ENCODE measurements around the gene RAB3D. TPM values are rescaled to one million over a fixed set of nuclear protein-coding genes. Genes with fewer than 3 reads are reported as not detected.
"Not testable (repeated sequence)": the region's sequence is repeated elsewhere in the genome, so short reads cannot be mapped to it uniquely, and the experiment has no call there.

The RAB3D gene
- total RNA-seq, 1 donor from 2014 or later = 76.0 TPM

- H3K27me3 Mint-ChIP-seq (ENCODE audit: unreplicated experiment) = peaks cover 14% of the 10 kb centered on the region
- H3K4me3 Mint-ChIP-seq (ENCODE audit: unreplicated experiment) = peak within 1 kb of the TSS; percentile 96
- DNase-seq (ENCODE audit: low spot score) = peak; percentile 96
- peaks cover 13% of the 10 kb centered on the region for H3K36me3 Mint-ChIP-seq (ENCODE audit: low read depth, unreplicated experiment)
- H3K9me3 Mint-ChIP-seq (ENCODE audit: unreplicated experiment) = no peaks in the 10 kb centered on the region
- TF ChIP-seq CTCF (IDR thresholded peaks at IDR 0.05; ENCODE audit: unreplicated experiment) = no peak
- peak within 1 kb of the TSS; percentile 80 for H3K27ac Mint-ChIP-seq (ENCODE audit: unreplicated experiment)
- peaks cover 23% of the 10 kb centered on the region for H3K4me1 Mint-ChIP-seq (ENCODE audit: unreplicated experiment)
Observed at GRCh38 chr19:11346104-11346940, 6.9 kb upstream of the RAB3D start, which contains the start of the genes CCDC159 and TMEM205. CCDC159 (plus strand) TSS chr19:11346519; CDS start chr19:11346607, 88 bp downstream. TMEM205 (minus strand) TSS chr19:11346268; CDS start chr19:11345619, 649 bp downstream.

GRCh38 chr19:11345122-11345803 lies 5.8 kb upstream of the RAB3D start:
- Mint-ChIP-seq H3K27ac (ENCODE audit: unreplicated experiment) (no peak overlapping the region), H3K4me3 (ENCODE audit: unreplicated experiment) (peak overlapping the region; percentile 96), H3K9me3 (ENCODE audit: unreplicated experiment) (no peaks in the 10 kb centered on the region), H3K4me1 (ENCODE audit: unreplicated experiment) (peaks cover 23% of the 10 kb centered on the region), H3K27me3 (ENCODE audit: unreplicated experiment) (peaks cover 10% of the 10 kb centered on the region), H3K36me3 (ENCODE audit: low read depth, unreplicated experiment) (peaks cover 13% of the 10 kb centered on the region)
- no peak for TF ChIP-seq CTCF (IDR thresholded peaks at IDR 0.05; ENCODE audit: unreplicated experiment)
- DNase-seq (ENCODE audit: low spot score) = no peak

DNA sequence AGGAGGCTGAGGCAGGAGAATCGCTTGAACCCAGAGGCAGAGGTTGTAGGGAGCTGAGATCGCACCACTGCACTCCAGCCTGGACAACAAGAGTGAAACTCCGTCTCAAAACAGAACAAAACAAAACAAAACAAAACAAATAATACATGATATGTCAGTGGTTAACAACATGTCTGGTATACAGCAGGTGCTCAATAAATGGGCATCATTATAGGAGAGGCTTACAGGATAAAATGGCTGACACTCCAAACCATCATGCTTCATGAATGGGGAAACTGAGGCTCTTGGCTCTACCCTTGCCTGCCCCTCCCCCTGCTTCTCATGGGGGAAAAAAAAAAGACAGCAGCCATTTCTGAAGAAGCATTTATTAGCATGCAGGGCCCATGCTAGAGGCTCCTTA lies 3.0 kb upstream of the RAB3D start:
- H3K9me3 Mint-ChIP-seq (ENCODE audit: unreplicated experiment) = no peaks in the 10 kb centered on the region
- H3K27me3 Mint-ChIP-seq (ENCODE audit: unreplicated experiment) = peaks cover 7% of the 10 kb centered on the region
- no peak overlapping the region for H3K4me3 Mint-ChIP-seq (ENCODE audit: unreplicated experiment)
- H3K36me3 Mint-ChIP-seq (ENCODE audit: low read depth, unreplicated experiment) = peaks cover 7% of the 10 kb centered on the region
- H3K27ac Mint-ChIP-seq (ENCODE audit: unreplicated experiment) = no peak overlapping the region
- no peak for TF ChIP-seq CTCF (IDR thresholded peaks at IDR 0.05; ENCODE audit: unreplicated experiment)
- H3K4me1 Mint-ChIP-seq (ENCODE audit: unreplicated experiment) = peaks cover 16% of the 10 kb centered on the region
- DNase-seq (ENCODE audit: low spot score) = no peak

DNA sequence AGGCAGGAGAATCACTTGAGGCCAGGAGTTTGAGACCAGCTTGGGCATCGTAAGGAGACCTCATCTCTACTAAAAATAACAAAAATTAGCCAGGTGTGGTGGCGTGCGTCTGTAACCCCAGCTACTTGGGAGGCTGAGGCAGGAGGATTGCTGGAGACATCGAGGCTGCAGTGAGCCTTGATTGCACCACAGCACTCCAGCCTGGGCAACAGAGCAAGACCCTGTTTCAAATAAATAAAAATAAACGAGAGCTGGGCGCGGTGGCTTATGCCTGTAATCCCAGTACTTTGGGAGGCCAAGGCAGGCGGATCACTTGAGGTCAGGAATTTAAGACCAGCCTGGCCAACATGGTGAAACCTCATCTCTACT lies 626 bp upstream of the RAB3D start:
- Mint-ChIP-seq H3K36me3 (ENCODE audit: low read depth, unreplicated experiment) (peaks cover 18% of the 10 kb centered on the region), H3K4me3 (ENCODE audit: unreplicated experiment) (peak overlapping the region; percentile 82), H3K27ac (ENCODE audit: unreplicated experiment) (peak overlapping the region; percentile 30)
- DNase-seq (ENCODE audit: low spot score); H3K27me3 Mint-ChIP-seq (ENCODE audit: unreplicated experiment); H3K9me3 Mint-ChIP-seq (ENCODE audit: unreplicated experiment); H3K4me1 Mint-ChIP-seq (ENCODE audit: unreplicated experiment): not testable (repeated sequence)

- H3K27ac Mint-ChIP-seq (ENCODE audit: unreplicated experiment) = no peak overlapping the region
- H3K36me3 Mint-ChIP-seq (ENCODE audit: low read depth, unreplicated experiment) = peaks cover 17% of the 10 kb centered on the region
- no peaks in the 10 kb centered on the region for H3K9me3 Mint-ChIP-seq (ENCODE audit: unreplicated experiment)
- peak overlapping the region; percentile 90 for H3K4me3 Mint-ChIP-seq (ENCODE audit: unreplicated experiment)
- DNase-seq (ENCODE audit: low spot score) = no peak
- TF ChIP-seq CTCF (IDR thresholded peaks at IDR 0.05; ENCODE audit: unreplicated experiment) = no peak
- H3K4me1 Mint-ChIP-seq (ENCODE audit: unreplicated experiment) = no peaks in the 10 kb centered on the region
- peaks cover 4% of the 10 kb centered on the region for H3K27me3 Mint-ChIP-seq (ENCODE audit: unreplicated experiment)
Observed at GRCh38 chr19:11338569-11339253, 746 bp downstream of the RAB3D start.
